Esophagus squamous epithelium (tissue), 4 donors: ENCODE measurements around the gene MEP1B.

Experiments used
- POLR2A ChIP-seq, 4 donors: fragments of 450-650 bp; IDR thresholded peaks; one replicate each; pipeline ENCODE4 v1.6.1; 2017; ENCODE audit warnings: antibody characterized with exemption in 4 of 4, mild to moderate bottlenecking in 4 of 4, moderate library complexity in 3 of 4
- TF ChIP-seq, protein P1 (sequence below), 6 experiments: fragments of 450-650 bp in 4 of 6; fragments of 200-600 bp in 2 of 6; sonication (generic) in 2 of 6; IDR thresholded peaks; one replicate each; pipeline ENCODE4 v1.5.1; 2016 to 2019; ENCODE audit warnings: antibody characterized with exemption in 6 of 6, mild to moderate bottlenecking in 4 of 6, moderate library complexity in 4 of 6

DNA sequence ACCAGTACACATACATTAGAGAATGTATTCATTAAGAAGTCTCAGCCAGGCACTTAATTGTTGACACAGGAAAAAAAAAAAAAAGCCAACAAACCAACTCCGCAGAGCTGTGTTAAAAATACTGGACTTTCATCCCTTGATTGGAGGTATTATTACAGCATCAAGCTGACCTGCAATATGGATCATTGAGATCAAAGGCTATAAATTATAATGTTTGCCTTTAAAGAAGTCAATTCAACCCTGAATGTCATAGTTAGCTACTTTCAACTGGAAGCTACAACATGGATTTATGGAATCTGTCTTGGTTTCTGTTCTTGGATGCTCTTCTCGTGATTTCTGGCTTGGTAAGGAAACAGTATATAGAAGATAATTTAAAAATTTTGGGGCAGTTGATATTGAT is at the start of gene MEP1B:
- TF ChIP-seq, protein P1, sequence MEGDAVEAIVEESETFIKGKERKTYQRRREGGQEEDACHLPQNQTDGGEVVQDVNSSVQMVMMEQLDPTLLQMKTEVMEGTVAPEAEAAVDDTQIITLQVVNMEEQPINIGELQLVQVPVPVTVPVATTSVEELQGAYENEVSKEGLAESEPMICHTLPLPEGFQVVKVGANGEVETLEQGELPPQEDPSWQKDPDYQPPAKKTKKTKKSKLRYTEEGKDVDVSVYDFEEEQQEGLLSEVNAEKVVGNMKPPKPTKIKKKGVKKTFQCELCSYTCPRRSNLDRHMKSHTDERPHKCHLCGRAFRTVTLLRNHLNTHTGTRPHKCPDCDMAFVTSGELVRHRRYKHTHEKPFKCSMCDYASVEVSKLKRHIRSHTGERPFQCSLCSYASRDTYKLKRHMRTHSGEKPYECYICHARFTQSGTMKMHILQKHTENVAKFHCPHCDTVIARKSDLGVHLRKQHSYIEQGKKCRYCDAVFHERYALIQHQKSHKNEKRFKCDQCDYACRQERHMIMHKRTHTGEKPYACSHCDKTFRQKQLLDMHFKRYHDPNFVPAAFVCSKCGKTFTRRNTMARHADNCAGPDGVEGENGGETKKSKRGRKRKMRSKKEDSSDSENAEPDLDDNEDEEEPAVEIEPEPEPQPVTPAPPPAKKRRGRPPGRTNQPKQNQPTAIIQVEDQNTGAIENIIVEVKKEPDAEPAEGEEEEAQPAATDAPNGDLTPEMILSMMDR (IDR thresholded peaks at IDR 0.05) = no peak
- no peak for TF ChIP-seq POLR2A (IDR thresholded peaks at IDR 0.05)
